Effector memory CD4-positive, alpha-beta T cell (primary cell): Measurements from ENCODE around the gene KIRREL3.

Experiments used
- DNase-seq, 3 donors: peaks; one replicate each; pipeline ENCODE4 v3.0.0-alpha.2; 2020
- H3K27ac ChIP-seq: 2 replicates; pipeline ENCODE4 v1.7.0; 2013; ENCODE audit warnings: mild to moderate bottlenecking, low read length, moderate library complexity; ENCODE audit not compliant: insufficient read depth, poor library complexity, severe bottlenecking
- H3K27me3 ChIP-seq: replicated peaks from 2 replicates; pipeline ENCODE4 v1.7.0; 2013; ENCODE audit warnings: mild to moderate bottlenecking, low read length; ENCODE audit not compliant: insufficient read depth, control insufficient read depth, poor library complexity, severe bottlenecking
- H3K36me3 ChIP-seq: 2 replicates; pipeline ENCODE4 v1.7.0; 2013; ENCODE audit warnings: mild to moderate bottlenecking, low read length, moderate library complexity; ENCODE audit not compliant: control insufficient read depth, insufficient read depth
- H3K4me1 ChIP-seq: 2 replicates; pipeline ENCODE4 v1.7.0; 2013; ENCODE audit warnings: low read length, mild to moderate bottlenecking; ENCODE audit not compliant: control insufficient read depth, insufficient read depth, poor library complexity, severe bottlenecking
- H3K4me3 ChIP-seq: 2 replicates; pipeline ENCODE4 v1.7.0; 2013; ENCODE audit warnings: low read length, low read depth, mild to moderate bottlenecking; ENCODE audit not compliant: insufficient read depth, poor library complexity, severe bottlenecking
- H3K9me3 ChIP-seq: 2 replicates; pipeline ENCODE4 v1.7.0; 2013; ENCODE audit warnings: mild to moderate bottlenecking, low read length, moderate library complexity; ENCODE audit not compliant: control insufficient read depth

KIRREL3 gene

GRCh38 chr11:126884594-126884993, 116.0 kb downstream of the KIRREL3 start:
- Histone ChIP-seq H3K4me3 (no peak overlapping the region), H3K27me3 (no peaks in the 10 kb centered on the region), H3K36me3 (no peaks in the 10 kb centered on the region), H3K27ac (no peak overlapping the region), H3K4me1 (no peaks in the 10 kb centered on the region), H3K9me3 (no peaks in the 10 kb centered on the region)
- no peak for DNase-seq

GRCh38 chr11:126884192-126884591, 116.4 kb downstream of the KIRREL3 start:
- Histone ChIP-seq H3K36me3 (no peaks in the 10 kb centered on the region), H3K27ac (no peak overlapping the region), H3K4me3 (no peak overlapping the region), H3K4me1 (no peaks in the 10 kb centered on the region), H3K27me3 (no peaks in the 10 kb centered on the region), H3K9me3 (no peaks in the 10 kb centered on the region)
- no peak for DNase-seq

- Histone ChIP-seq H3K4me3 (no peak overlapping the region), H3K36me3 (no peaks in the 10 kb centered on the region), H3K9me3 (no peaks in the 10 kb centered on the region), H3K4me1 (no peaks in the 10 kb centered on the region), H3K27ac (no peak overlapping the region), H3K27me3 (no peaks in the 10 kb centered on the region)
- DNase-seq, result no peak
Observed at GRCh38 chr11:126880872-126881271, 119.7 kb downstream of the KIRREL3 start.

GRCh38 chr11:126879516-126879915, 121.1 kb downstream of the KIRREL3 start:
- Histone ChIP-seq H3K9me3 (no peaks in the 10 kb centered on the region), H3K27me3 (no peaks in the 10 kb centered on the region), H3K27ac (no peak overlapping the region), H3K4me3 (no peak overlapping the region), H3K4me1 (no peaks in the 10 kb centered on the region), H3K36me3 (no peaks in the 10 kb centered on the region)
- no peak for DNase-seq

- H3K4me3 ChIP-seq, result no peak overlapping the region
- H3K27ac ChIP-seq, result no peak overlapping the region
- no peaks in the 10 kb centered on the region for H3K36me3 ChIP-seq
Observed at GRCh38 chr11:126878913-126879482, 121.6 kb downstream of the KIRREL3 start.

GRCh38 chr11:126874831-126875230, 125.7 kb downstream of the KIRREL3 start:
- no peaks in the 10 kb centered on the region for H3K9me3 ChIP-seq
- no peaks in the 10 kb centered on the region for H3K4me1 ChIP-seq
- H3K27me3 ChIP-seq, result no peaks in the 10 kb centered on the region
- H3K27ac ChIP-seq, result no peak overlapping the region
- no peak for DNase-seq
- H3K36me3 ChIP-seq, result no peaks in the 10 kb centered on the region
- H3K4me3 ChIP-seq, result no peak overlapping the region

More at GRCh38 chr11:126878913-126879482, 121.6 kb downstream of the KIRREL3 start:
- H3K27me3 ChIP-seq, result no peaks in the 10 kb centered on the region
- DNase-seq, result no peak
- no peaks in the 10 kb centered on the region for H3K9me3 ChIP-seq
- H3K4me1 ChIP-seq, result no peaks in the 10 kb centered on the region

- H3K27ac ChIP-seq, result no peak overlapping the region
- H3K4me3 ChIP-seq, result no peak overlapping the region
- no peaks in the 10 kb centered on the region for H3K9me3 ChIP-seq
- H3K27me3 ChIP-seq, result no peaks in the 10 kb centered on the region
- no peaks in the 10 kb centered on the region for H3K36me3 ChIP-seq
- H3K4me1 ChIP-seq, result no peaks in the 10 kb centered on the region
- no peak for DNase-seq
Observed at GRCh38 chr11:126874276-126874675, 126.3 kb downstream of the KIRREL3 start.

- Histone ChIP-seq H3K9me3 (no peaks in the 10 kb centered on the region), H3K4me3 (no peak overlapping the region), H3K27ac (no peak overlapping the region), H3K4me1 (no peaks in the 10 kb centered on the region), H3K27me3 (no peaks in the 10 kb centered on the region), H3K36me3 (no peaks in the 10 kb centered on the region)
- DNase-seq, result no peak
Observed at GRCh38 chr11:126871792-126872191, 128.8 kb downstream of the KIRREL3 start.

GRCh38 chr11:126870021-126870420, 130.5 kb downstream of the KIRREL3 start:
- H3K9me3 ChIP-seq, result no peaks in the 10 kb centered on the region
- H3K27ac ChIP-seq, result no peak overlapping the region
- H3K36me3 ChIP-seq, result no peaks in the 10 kb centered on the region
- H3K27me3 ChIP-seq, result no peaks in the 10 kb centered on the region
- DNase-seq, result no peak
- H3K4me3 ChIP-seq, result no peak overlapping the region
- no peaks in the 10 kb centered on the region for H3K4me1 ChIP-seq

GRCh38 chr11:126868741-126869140, 131.8 kb downstream of the KIRREL3 start:
- Histone ChIP-seq H3K27ac (no peak overlapping the region), H3K4me3 (no peak overlapping the region), H3K9me3 (no peaks in the 10 kb centered on the region), H3K4me1 (no peaks in the 10 kb centered on the region), H3K36me3 (no peaks in the 10 kb centered on the region), H3K27me3 (no peaks in the 10 kb centered on the region)
- no peak for DNase-seq
